Uterus (tissue), 2 donors: Measurements from ENCODE around the gene CPLANE1.

ENCODE experiments used
- CTCF ChIP-seq, 4 experiments: fragments of 200-600 bp in 2 of 4; fragments of 450-650 bp in 2 of 4; sonication (generic) in 2 of 4; IDR thresholded peaks; one replicate each; pipeline ENCODE4 v1.5.1; 2016 to 2019; ENCODE audit warnings: antibody characterized with exemption in 4 of 4, mild to moderate bottlenecking in 2 of 4, moderate library complexity in 1 of 4
- POLR2A ChIP-seq, 2 donors: fragments of 450-650 bp; IDR thresholded peaks; one replicate each; pipeline ENCODE4 v1.6.1; 2016; ENCODE audit warnings: antibody characterized with exemption in 2 of 2, mild to moderate bottlenecking in 1 of 2, moderate library complexity in 1 of 2

- TF ChIP-seq POLR2A (IDR thresholded peaks at IDR 0.05) (no peak), CTCF (IDR thresholded peaks at IDR 0.05) (no peak)
Observed at GRCh38 chr5:37063739-37064138, 185.4 kb downstream of the CPLANE1 start.
